Measurements from ENCODE around the gene SHMT2.

GRCh38 chr12:57194253-57194652, 35.3 kb upstream of the SHMT2 start:
- TF ChIP-seq CTCF (conservative IDR thresholded peaks at IDR 0.05) = no peak
- no peak for TF ChIP-seq EZH2 (IDR thresholded peaks at IDR 0.05; ENCODE audit: low read depth)

All from PC-9 (cell line).